GM18867 (cell line): ENCODE data around the gene PDZRN3.
"Not testable (repeated sequence)": the region's sequence is repeated elsewhere in the genome, so short reads cannot be mapped to it uniquely, and the experiment has no call there.

Source experiments
- ATAC-seq: cut with Tn5 transposase; IDR thresholded peaks from one replicate; pipeline ENCODE4 v1.9.1; 2021; ENCODE audit warnings: mild to moderate bottlenecking, moderate library complexity; ENCODE audit not compliant: unreplicated experiment

The PDZRN3 gene

DNA sequence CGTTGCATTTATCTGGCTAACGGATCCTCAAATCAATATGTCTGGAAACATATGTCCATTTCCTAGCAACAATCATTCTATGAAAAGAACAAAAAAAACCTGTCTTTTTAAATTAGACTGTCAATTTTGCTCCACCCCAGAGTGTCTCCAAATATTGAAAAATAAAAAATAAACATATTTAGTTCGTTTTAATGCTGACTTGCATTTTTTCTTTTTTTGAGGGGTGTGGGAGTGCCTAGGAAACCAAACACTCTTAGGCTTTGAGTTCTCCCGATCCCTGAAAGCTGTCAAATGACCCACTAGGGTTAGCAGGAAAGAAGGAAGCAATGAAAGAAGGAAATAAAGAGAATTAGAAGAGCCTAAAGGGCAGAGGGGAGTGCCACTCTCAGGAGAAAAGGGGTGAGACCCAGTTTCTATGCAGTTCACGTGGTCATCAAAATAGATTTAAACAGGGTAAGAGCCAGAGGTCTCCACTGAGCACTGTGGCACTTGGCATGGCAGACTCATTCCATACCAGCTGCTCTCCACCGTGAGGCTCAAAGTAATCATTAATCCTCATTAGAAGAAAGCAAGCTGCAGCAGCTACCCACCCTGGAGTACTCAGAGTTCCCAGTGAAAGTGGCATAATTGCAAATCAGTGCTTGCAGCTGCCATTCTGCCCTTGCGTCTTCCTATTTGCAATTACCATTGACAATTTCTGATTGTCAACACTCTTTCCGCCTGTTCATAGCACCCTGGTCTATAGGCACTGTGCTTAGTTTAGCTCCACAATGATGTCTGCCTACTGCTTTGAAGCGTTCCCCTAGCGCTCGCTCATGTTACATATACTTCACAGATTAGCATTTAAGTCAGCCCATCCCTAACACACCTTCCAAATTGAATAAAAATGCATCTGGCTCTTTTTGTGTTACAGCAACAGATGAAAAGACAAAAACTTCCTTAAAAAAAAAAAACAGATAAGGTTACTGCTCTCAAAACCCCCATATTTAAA lies 32.3 kb downstream of the PDZRN3 start:
- ATAC-seq, result no peak

- no peak for ATAC-seq
Observed at GRCh38 chr3:73591286-73591800, 33.4 kb downstream of the PDZRN3 start.

DNA sequence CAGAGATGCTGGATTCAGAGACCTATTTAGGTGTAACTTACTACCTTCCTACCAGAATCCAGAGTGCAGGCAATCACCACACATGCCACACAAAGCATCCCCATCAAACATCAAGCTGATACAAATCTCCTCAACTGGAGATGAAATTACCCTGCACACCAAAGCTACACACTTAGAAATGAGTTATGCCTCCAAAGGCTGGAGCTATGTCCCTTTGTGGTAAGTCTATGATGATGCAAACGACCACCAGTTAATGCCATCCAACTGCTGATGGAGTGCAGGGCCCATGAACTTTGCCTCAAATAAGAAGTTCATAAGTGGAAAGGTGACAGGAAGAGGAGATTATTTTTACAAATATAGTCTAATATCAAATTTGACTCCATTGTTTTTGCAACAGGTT lies 38.1 kb downstream of the PDZRN3 start:
- ATAC-seq, result no peak

DNA sequence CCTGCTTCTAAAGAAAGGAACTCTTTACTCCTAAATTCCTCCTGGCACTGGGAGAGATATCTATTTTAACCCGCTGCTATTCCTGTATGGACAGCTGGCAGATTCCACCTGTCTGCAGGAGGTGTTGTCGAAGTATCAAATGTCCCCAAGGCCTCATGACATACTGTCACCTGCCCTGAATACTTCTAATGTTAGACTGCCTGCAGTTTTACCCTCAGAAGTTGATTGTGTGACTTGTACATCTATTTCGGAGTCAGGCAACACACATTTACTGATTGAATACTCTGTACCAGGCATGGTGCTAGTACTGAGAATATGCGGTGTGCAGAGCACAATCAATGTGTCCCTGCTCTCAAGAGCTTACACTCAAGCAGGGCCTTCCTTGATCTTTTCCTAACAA lies 38.6 kb downstream of the PDZRN3 start:
- ATAC-seq, result no peak

DNA sequence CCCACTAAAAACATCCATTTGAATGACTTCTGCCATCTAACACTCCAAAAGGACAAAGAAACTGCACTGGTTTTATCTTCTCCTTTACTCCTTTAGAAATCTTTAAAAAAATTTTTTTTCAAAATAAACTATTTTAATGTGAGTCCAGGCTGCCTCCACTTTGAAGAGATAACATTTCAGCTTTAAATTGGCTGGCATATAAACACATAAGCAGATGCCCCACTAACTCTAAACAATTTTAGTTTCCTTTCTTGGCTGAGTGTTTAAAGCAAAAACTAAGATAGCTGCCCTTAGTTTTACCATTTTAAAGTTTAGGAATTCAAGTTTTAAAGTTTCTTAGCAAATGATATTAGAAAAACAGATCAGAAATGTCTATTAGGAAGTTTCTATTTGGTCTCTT lies 39.9 kb downstream of the PDZRN3 start:
- no peak for ATAC-seq

GRCh38 chr3:73582535-73582934 lies 42.2 kb downstream of the PDZRN3 start:
- ATAC-seq, result no peak

DNA sequence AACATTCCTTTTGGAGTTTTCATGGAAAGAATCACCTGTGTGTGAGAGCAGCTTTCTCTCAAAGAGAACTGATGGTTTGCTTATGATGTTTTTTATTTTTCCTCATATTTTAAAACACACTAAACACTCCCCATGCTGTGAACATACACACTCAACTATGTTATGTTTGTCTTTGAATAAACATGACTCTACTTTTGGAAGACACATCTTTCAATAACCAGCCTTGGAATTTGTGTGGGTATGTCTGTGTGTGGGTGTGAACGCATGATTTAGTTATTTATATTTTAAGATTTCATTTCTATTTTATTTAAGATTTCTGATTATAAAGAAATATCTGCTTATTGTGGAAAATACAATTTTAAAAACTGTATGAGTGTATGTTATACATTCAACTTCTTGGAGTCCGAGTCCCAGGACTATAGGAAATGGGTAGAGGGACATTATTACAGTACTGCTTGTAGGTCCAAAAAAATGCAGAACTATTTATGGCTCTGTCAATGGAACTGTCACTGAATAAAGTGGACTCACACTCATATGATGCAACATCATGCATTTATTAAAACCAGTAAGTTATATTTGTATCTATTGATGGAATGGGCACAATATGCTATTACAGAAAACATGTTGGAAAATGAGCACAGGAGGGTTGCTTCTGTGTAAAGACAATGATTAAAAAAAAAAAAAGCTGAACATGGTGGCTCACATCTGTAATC lies 43.5 kb downstream of the PDZRN3 start:
- no peak for ATAC-seq

DNA sequence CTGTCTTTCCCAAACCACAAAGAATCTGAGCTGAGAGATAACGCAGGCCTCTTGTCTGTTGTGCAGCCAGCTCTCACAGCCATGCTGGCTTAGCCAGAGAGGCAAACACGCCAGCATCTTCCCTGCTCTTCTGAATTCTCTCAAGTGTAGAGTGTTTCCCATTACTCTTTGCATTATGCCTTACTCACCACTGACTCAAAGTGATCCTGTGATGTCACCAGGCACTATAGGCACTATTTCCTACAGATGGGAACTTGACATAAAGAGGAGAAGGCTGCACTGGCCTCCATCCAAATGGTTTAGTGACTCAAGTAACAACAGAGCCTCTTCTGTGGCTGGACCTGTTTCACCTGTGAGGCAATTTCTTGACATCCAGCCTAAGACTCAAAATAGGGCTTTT lies 44.4 kb downstream of the PDZRN3 start:
- ATAC-seq, result no peak

- no peak for ATAC-seq
Observed at GRCh38 chr3:73577704-73578103, 47.0 kb downstream of the PDZRN3 start.

- no peak for ATAC-seq
Observed at GRCh38 chr3:73576999-73577461, 47.7 kb downstream of the PDZRN3 start.

GRCh38 chr3:73575953-73576352 lies 48.8 kb downstream of the PDZRN3 start:
- no peak for ATAC-seq

- no peak for ATAC-seq
Observed at GRCh38 chr3:73575519-73575918, 49.2 kb downstream of the PDZRN3 start.

DNA sequence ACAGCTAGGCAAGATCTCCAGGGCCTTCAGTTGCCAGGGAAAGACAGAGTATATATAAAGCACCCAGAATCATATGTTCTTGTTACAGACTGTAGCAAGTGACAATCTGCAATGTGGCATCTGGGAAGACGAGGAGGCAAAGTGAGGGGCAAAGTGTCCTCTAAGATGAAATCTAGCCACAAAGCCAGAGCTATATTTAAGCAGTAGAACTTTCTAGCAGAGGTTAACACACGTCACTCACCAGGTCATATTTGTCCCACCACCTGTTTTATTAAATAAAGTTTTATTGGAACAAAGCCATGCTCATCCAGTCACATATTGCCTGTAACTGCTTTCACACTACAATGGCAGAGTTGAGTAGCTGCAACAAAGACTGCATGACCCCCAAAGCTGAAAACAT lies 51.5 kb downstream of the PDZRN3 start:
- no peak for ATAC-seq

DNA sequence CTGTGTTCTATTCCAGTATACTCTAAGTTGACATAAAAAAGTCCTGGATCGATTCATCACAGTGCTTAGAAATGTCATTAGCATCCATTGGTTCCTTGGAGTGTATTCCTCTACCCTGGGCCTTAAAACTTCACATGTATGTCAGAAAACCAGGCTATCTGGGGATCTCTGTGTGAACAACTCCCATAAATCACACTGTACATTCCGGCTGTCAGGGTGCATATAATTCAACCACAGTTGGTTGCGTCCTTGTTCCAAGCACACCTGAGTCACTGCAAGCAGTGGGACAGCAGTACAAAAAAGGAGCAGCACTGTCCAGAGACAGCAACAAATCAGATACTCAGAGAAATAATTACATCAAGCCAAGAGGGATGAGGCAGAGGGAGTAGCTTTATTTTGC lies 52.4 kb downstream of the PDZRN3 start:
- no peak for ATAC-seq

GRCh38 chr3:73571238-73571794 lies 53.4 kb downstream of the PDZRN3 start:
- ATAC-seq, result no peak

DNA sequence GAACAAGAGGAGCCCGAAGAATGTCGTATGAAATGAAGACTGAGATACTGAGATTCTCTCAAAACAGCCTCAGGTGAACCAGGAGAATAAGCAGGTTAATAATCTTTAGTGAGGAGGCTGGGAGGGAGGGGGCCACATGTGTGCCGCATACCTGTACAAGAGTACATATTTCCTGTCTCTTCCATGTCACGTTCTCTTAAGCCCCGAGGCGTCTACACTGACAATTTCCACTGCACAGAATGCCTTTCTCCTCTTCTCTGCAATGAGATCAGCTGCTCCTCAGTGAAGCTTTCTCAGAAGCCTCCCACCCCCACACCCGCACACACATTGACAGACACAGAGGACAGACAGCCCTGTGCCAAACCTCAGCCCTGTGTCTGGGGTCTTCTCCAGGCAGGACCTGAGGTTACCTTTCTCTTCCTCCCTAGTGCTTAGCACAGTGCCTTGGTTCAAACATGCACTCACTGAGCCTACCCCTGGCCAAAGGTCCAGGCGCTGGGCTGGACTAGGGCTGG lies 55.4 kb downstream of the PDZRN3 start:
- ATAC-seq, result no peak

DNA sequence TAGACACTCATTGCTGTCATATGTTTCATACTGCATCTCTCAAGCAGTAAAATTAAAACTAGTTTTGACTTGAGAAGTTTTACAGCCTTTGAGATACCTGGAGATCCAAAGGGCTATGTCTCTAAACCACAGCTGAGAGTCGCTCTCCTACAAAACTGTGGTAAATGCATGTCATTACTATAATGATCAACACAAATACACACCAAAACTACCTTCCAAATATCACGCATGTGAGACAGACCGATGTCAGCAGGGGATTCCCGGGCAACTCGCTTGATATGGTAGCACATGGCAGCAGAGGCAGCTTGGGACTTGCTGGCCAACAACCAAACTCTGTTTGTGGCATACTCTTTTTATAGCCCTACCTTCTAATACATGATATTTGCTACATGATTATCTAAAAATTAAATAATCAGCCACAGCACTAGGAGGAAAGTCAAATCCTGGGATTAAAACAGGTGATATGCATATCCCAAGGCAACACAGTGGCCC lies 56.3 kb downstream of the PDZRN3 start:
- ATAC-seq, result no peak

DNA sequence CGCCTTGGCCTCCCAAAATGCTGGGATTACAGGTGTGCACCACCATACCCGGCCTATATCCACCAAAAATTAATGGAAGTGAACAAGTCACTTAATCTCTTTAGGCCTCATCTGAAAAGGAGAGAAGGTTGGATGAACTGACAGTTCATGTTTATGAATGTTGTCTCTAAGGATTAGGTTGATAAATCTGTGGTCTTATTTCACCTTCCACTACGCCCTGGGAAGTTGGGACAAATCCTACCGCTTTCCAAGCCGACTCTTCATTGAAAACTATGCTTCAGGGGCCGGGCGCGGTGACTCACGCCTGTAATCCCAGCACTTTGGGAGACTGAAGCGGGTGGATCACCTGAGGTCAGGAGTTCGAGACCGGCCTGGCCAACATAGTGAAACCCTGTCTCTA lies 59.4 kb downstream of the PDZRN3 start:
- not testable (repeated sequence) for ATAC-seq

GRCh38 chr3:73563896-73564582 lies 60.7 kb downstream of the PDZRN3 start:
- ATAC-seq, result no peak

DNA sequence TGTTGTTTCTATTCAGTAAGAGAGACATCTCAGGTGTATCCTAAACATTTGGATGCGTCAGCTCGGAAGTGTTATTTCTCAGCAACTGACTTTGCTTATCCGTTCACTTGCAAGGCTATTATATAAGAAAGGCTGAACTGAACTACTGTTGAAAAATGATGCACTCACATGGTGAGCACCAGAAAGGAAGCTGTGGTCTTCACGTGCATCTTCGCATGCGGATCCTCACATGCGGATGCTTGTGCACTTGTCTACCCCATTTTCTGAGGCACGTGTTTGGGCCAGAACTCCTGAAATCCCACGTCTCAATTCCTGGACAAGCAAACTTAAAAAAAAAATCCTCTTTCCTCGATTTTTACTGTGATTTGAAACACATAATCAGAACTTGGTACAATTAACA lies 63.2 kb downstream of the PDZRN3 start:
- no peak for ATAC-seq
